Raji (cell line): ENCODE results near the gene GOSR1.

ENCODE experiments used
- POLR2A ChIP-seq: IDR thresholded peaks from 2 replicates; pipeline ENCODE4 v1.6.1; 2011; ENCODE audit warnings: low read depth, low read length, control low read depth; ENCODE audit not compliant: insufficient read depth

The GOSR1 gene

DNA sequence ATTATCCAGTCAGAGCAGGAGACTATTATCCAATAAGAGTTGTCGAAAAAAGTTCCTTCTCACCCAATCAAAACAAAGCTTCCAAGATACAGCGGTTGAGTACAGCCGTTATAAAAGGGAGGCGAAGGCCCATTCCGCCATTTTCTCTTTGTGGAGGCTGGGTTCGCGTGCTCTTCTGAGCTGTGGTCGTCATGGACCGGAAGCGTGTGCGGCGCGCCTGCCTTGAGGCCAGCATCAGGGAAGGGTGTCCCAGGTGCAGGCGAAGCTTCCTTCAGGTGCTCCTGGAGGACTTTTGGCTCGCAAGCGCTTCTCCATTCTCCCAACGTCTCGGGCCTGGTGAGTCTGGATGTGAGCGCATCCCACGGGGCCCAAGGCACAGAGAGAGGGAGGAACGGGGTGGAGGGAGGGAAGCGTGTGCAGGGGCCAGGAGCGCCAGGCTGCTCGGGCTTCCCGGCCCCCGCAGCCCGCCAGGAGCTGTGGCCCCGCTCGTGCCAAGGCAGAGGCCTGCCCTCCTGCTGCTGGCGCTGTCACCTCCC is 99.2 kb downstream of the GOSR1 start:
- TF ChIP-seq POLR2A, result no peak
